ENCODE data around the gene PRKCH. TPM values are rescaled to one million over a fixed set of nuclear protein-coding genes. Genes with fewer than 3 reads are reported as not detected.
A peak's percentile ranks its signal among the peaks of the same experiment; 100 is the strongest.

PRKCH gene
- polyA plus RNA-seq, 5 donors, result 29.5 to 47.5 (median 45.7) TPM

DNA sequence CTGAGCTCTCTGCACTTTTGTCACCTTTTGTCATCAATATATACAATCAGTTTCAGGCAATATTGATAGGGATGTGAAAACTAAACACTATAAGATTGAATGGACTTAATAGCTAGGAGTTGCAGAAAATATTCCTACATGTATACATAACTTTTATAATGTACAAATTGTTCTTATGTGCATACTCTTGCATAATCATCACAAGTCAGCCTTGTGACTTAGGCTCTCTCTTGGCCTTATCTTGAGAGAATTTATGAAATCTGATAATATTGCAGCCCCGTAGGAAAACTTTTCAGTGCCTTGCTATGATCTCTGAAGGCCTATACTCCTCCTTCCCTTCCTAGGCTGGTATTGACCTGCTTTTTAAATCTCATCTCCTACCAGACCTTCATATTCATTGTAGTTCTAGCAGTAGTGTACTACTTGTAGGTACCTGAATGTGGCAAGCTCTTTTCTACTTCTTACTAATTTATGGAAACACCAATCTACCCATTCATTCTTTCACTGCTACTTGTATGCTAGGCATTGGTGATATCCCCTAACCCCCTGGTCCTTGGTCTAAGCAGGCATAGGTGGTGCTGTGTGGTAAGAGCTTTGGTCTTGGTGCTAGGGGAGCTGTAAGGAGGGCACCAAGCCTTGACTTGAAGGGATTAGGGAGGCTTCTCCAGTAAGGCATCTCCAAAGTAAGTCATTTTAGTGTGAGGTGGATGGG, 100.0 kb downstream of the PRKCH start:
- no peak for DNase-seq

DNA sequence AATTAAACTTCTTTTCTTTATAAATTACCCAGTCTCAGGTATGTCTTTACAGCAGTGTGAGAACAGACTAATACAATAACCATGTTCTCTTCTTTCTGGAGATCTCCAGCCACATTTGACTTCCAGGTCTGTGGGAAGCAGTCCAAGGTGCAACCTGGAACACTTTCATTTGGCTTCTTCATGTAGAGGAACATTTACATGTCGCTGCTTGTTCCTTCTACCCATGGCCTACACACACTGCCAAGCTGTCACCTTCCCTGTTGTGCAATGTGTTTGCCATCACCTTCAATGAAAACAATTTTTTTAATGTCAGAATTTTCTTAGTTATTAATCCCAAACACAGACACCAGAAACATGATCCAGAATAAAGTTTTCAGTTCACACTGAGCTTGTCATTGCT, 104.7 kb downstream of the PRKCH start:
- no peak for DNase-seq

DNA sequence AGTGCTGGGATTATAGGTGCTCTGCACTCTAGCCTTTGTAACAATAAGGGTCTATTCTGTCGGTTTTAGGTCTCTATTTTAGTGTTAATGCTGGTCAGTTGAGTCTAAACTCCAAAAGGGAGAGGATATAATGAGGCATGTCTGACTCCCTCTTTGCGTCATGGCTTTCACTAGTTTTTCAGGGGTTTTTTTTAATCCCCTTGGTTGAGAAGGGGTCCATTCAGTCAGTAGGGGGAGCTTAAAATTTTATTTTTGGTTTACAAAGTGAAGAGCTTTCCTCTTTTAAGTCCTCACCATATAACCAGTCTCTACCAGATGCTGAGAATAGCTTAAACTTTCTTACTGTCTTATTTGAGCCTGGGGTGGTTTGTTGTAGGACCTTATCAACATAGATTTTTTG, 106.9 kb downstream of the PRKCH start:
- no peak for DNase-seq

DNA sequence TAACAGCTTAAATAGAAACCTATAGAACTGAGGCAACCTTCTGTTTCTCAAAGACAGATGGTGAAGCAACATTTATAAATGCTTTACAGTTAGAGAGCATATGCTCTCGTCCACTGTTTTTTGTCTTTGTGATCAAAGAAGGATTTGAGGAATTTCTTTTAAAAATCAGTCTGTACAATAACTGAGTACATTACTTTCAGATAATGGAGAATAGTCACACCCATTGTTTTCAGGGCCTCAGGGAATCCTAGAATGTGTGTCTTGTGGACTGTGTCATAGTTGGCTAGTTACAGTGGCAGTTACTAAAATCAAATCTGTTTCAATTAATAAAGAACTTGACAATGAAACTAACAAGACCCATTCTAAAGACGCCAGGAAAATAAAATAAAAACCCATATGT, 107.9 kb downstream of the PRKCH start:
- no peak for DNase-seq

DNA sequence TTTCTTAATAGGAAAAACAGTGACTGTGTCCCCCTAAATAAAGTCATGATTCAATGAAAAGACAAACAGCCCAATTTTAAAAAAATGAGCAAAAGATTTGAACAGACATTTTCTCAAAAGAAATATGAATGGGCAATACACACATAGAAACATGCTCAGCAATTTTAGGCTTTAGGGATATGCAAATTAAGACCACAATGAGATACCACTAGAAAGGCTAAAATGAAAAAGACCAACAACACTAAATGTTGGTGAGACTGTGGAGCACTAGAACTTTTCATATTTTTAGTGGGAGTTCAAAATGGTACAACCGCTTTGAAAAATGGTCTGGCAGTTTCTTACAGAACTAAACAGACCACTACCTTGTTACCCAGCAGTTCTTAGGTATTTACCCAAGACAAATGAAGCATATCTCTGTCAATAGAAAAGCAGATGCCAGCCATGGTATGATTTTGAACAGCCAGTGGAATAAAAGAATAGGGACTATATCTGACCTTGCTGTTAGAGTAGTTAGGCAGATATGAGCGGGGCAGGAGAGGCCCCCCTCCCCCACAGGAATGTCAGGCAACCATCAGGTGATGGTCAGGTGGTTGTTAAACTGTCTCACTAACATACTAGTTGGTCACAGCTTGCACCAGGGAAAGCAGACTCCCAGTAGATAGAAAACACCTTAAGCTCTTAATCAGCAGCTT, 108.8 kb downstream of the PRKCH start:
- DNase-seq, result no peak

DNA sequence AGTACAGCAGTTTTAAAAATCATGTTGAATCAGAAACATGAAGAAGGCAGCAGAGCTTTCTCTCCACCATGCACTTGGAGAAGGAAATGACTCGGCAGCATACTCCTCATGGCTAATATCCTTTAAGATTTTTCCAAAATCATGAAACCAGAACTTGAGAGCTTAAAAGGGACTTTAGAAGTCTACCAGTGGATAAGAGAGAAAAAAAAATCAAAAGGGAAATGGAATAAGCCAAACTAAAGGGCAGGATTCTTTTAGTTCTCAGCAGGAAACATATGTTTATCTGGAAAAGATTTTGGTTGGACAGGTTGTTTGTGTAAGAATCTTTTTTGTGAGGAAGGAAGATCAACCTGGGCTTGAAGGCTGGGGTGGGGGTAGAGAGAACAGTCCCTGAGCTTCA, 111.8 kb downstream of the PRKCH start:
- no peak for DNase-seq

DNA sequence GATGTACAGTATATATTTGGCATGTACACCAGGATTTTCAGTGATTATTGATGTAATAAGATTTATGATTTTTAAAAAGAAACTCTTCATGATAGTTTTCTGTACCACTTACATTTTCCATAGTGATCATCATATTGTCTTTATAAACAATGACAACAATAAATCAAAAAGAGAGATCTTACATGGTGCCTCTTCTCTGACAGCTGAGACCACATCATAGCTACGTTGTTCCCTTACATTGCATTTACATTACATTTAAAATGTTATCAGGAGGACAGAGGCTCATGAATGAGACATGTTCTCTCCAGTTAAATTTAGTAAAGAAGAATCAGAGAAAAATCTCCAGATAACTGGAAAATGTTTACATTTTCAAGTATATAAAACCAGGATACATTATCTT, 112.4 kb downstream of the PRKCH start:
- no peak for DNase-seq

DNA sequence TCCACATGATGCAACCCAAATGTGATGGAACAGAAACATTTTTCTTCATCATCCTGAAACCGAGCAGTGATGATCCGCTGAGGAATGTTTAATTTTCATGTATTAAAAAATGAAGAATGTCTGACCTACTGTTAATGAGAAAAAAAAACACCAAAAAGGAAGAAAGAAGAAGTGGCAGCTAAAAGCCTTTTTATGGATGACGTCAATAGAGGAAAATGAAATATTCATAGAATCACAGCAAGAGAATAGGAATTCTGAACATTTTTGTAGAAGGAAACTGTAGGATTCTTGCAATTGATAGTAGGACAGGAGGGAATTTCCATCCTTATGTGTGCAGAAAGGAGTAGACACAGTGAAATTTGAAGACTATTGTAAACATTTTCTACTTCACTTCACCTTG, 112.9 kb downstream of the PRKCH start:
- DNase-seq, result no peak

DNA sequence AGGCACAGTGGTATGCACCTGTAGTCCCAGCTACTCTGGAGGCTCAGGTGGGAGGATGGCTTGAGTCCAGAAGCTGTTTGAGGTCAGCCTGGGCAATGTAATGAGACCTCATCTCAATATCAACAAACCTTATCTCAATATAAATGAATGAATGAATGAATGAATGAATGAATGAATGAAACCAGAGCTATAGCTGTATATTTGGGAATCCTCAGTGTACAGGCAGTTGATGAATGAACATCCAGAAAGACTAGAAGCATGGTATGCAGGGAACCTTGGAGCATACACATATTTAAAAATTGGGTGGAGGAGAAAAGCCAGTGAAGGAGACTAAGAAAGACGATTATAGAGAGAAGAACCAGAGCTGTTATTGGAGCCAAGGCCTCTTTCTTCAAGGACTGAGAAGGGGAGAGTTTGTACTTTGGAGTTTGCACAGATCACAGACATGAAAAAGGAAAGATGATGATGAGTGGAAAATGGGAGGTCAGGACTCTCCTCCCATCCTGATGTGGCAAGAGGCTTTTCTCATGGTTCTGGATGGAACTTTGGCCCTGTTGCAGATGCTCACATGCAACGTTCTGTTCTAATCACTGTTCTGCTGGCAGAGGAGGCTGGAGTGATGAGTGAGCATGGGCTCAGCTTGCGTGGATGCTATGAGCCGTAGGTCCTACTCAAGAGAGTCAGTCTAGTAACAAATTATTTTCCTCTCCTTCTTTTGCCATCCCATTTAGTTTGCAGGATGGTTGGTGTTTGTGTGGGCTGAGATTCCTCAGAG, 114.4 kb downstream of the PRKCH start:
- no peak for DNase-seq

DNA sequence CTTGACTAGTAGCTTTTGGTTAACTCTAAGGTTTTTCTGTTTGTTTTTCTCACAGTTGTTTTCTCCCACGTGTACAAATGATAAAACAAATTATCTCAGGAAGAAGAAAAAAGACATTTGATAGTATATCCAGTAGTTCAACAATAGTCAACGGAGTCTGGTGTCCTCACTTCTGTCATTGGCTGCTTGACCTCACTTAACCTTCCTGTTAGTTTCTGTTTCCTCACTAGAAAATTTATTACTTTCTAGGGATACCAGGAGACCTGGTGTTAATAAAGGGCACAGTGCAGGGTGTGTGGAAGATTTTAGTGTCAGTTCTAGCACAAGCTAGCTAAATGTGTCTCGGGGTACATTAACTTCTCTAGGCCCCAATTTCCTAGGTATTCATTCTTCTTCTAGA, 116.0 kb downstream of the PRKCH start:
- DNase-seq, result no peak

DNA sequence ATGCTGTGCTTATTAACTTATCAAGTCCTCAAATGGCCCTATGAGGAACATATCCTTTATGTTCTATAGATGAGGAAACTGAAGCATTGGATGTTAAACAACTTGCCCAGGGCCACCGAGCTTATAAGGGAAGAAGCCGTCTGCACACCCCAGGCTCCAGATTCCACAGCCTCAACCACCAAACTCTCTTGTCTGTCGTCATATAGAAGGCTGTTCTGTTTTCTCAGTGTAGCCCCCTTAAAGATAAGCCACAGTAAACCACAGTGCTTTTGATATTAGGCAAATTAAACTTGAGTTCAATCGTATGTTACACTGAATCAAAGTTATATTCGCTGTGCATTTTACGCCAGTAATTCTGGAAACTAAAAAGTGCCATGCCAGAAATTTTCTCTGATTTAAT, 116.7 kb downstream of the PRKCH start:
- DNase-seq, result no peak

DNA sequence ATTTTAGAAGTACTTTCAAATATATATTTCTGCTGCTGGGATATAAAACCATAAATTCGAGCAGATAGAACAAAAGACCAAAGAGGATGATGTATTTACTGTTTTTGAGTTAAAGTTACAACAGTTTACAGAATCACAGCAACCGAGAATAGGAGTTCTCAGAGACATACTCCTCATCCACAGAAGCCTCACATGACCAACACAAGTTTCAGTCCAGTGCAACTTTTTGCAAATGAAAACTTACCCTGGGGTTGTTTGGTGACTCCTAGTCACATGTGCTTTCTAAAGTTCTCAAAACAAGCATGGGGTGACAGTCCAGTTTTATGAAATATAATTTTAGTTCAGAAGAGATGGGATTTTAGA, 117.1 kb downstream of the PRKCH start:
- DNase-seq, result no peak

DNA sequence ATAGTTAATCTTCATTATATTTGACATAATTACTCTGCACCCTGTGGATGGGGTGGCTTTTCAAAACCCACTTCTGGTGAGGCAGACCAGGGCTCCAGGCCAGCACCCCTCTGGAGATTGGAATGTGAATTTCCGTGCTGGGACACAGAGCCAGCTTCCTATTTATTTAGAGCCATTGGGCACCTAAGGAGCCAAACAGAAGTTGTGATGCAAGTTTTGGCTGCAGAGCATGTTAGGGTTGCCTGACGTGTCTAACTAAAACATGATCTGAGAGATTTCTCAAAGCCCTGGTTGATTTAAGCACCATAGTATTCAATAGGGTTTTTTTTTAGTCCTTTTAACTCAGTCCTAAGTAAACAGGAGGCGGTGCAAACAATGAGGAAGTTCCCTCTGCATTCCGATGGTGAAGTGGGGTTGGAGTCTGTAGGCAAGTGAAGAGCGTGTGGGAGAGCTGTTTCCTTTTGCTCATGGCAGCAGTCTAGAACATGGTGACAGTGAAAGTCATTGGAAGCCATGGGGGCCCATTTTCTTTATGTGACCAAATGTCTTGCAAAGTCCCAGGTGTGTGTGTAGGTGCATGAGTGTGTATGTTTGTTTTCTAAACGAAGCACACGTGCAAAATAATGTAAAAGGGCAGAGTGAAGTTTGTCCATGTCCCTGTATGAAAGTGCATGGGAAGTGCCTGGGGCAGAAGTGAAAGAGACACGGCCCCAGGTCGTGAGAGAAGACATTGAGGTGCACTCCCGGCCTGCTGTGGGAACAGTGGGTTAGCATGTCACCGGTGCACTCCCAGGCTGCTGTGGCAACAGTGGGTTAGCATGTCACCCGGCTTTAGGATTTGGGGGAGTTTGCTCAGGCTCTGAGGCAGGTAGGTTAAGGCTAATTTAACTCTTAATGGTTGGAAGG, 117.7 kb downstream of the PRKCH start:
- peak; percentile 45 to 48 for DNase-seq

DNA sequence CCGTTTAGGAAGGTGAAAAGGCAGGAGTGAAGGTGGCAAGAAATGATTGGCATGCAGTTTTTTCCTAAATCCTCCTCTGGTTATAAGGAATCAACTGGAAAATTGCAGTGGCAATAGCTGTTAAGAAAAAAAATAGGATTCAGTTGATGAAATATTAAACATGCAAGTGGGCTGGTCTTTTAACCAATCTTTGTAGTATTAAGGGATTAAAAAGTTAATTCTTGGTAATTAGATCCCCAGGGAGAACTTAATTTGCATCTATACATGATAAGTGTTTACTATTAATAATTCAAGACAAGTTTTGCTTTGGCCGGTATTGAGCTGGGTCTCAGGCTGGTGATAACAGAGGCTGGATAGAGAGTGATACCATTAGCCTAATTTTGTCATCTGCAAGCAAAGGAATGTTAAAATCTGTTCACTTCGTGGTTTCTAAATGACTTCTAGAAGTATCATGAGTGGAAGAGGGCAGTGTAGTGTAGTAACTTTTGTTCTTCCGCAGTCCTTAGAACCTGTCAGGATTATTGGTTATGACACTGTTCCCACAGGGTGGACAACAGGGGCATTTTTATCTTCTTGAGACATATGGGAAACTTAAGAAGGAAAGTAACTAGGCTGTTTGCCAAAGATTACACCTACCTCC, 118.5 kb downstream of the PRKCH start:
- DNase-seq, result no peak

DNA sequence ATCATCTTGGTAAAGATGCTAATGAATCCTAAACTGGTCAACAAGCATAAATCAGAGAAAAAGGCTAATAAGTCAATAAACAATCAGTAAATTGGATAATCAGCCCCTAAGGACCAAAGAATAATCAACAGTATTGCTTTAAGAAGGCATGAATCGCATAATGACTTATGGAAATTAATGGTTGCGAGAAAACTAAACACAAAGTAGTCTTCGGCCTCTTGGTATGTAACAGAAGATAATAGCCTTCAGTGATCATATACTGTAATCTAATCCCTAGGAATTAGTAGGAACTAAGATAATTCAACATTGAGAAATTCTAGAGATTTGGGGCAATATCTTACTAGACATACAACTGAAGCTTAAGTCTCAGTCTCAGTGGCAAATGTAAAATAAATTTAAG, 122.1 kb downstream of the PRKCH start:
- DNase-seq, result no peak

DNA sequence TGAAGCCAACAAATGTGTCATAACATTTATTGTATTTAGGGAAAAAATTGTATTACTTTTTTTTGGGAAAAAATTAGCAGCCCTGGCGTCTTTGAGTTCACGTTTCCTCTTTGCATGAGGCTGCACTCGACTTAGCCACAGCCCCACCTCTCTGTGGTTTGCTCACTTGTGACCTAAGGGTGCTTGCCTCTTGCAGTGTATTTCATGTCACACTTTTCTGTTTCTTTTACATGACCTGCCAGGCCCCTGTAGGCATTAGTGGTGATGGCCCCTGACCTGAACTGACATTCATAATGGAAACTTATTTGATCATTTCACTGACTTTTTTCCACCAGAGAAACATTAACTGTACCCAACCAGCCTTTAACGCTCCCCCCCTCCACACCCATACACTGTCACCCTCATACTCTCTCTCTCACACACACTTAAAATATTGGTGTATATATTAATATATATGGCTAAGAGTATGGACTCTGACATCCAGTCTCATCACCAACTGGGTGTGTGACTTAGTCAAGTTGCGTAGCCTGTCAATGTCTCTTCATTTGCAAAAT, 122.9 kb downstream of the PRKCH start:
- no peak for DNase-seq

DNA sequence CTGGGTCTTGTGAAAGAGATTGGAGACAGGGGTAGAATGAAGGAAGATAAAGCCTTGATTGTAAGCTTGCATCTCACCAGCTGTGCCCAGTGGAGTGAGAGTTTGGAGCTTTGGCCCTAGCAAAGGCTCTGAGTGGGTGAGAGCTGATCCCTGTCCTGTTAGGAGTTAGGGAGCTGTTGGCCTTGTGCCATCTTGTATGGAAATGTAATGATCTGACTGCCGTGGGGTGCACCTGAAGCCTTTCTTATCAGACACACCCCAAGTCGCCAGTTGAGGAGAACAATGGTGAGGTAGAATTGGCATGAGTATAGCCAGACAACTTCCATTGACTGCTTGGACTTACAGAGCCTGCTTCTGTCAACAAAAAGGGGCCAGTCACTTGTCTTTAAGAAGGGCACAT, 130.1 kb downstream of the PRKCH start:
- no peak for DNase-seq

DNA sequence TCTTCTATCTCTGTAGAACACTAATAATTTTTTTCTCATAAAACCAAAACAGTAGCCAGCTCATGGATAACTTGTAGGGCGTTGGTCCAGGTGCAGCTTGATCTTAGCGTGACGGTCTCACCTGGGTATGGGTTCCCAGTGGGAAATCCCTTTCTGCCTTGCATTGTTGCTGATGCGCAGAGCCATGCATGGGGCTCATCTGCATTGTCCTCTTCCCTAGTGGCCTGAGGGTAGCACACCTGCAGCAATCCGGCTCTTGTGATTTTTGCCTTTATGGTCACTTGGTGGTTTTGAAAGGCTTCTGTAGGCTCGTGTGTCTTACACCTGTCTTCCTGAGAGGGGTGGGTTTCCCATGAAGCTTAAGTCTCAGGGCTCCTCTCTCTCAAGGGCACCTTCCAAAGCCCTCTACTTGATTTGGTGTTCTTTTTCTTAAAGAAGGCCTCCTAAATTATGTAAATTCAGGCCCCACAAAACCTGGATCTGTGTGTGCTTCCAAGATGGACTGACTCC, 130.6 kb downstream of the PRKCH start:
- no peak for DNase-seq

DNA sequence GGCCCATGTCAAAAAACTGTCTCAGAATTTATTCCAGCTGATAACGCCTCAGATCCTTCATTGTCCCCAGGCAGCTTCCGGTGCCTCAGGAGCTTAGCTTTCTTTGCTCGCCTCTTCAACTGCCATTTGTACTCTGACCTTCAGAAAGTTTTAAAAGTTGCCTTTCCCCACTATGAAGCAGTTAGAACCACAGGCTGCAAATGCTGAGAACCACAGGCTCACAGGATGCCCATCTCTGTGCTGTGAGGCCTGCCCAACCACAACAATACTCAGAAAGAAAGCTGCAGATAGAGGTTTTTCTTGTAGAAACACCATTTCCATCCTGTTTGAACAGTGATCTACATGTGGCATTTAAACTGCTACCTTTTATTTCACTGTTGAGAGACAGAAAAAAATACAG, 131.1 kb downstream of the PRKCH start:
- DNase-seq, result no peak

DNA sequence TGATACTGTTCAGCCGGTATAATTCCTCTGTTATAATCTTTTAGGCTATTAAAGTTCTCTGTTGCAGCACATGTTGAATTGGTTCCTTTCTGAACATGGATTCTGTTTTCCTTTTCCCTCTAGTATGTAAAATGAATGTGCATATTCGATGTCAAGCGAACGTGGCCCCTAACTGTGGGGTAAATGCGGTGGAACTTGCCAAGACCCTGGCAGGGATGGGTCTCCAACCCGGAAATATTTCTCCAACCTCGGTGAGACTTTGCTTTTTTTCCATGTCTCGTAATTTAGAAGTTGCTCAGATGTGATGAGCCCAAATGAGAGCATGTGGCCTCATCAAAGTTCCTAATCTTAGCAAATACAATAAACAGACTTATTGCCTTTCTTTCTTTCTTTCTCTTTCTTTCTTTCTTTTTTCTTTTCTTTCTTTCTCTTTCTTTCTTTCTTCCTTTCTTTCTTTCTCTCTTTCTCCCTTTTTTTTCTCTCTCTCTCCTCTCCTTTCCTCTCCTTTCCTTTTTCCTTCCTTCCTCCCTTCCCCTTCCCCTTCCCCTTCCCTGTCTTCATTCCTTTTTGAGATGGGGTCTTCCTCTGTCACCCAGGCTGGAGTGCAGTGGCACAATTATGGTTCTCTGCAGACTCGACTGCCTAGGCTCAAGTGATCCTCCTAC, 131.9 kb downstream of the PRKCH start:
- DNase-seq, result no peak
